ENCODE measurements around the gene HSD17B7. TPM values are rescaled to one million over a fixed set of nuclear protein-coding genes. Genes with fewer than 3 reads are reported as not detected.

Gene HSD17B7
- polyA plus RNA-seq, 1 donor, result 9.1 TPM

GRCh38 chr1:162859191-162859590 is 68.7 kb downstream of the HSD17B7 start:
- DNase-seq, result no peak

GRCh38 chr1:162861101-162861500 is 70.6 kb downstream of the HSD17B7 start, which contains the start of gene CCDC190:
Gene CCDC190, minus strand, starts transcription at chr1:162861175. Its CDS starts 1,529 bp downstream, at chr1:162859646.
- no peak for DNase-seq

GRCh38 chr1:162861625-162862024 is 71.1 kb downstream of the HSD17B7 start:
- DNase-seq, result no peak

Other genes starting within 250 kb of the HSD17B7 start
- 24.9 TPM for gene UAP1, start 229.0 kb upstream of the HSD17B7 start, polyA plus RNA-seq (ENCODE audit: insufficient read length)
- gene DDR2, start 158.2 kb upstream of the HSD17B7 start, polyA plus RNA-seq (ENCODE audit: insufficient read length), result 34.6 TPM
- 6.7 TPM for gene CCDC190, start 70.5 kb downstream of the HSD17B7 start, polyA plus RNA-seq (ENCODE audit: insufficient read length)